Neural cell (in vitro differentiated cells): Measurements from ENCODE around the gene SCUBE2. TPM values are rescaled to one million over a fixed set of nuclear protein-coding genes. Genes with fewer than 3 reads are reported as not detected.

ENCODE experiments used
- H2AFZ ChIP-seq: fragments of 200-600, 300-800 bp; sonication (generic), shearing (Covaris generic); 2 replicates; pipeline ENCODE4 v1.6.0; 2014; ENCODE audit warnings: low read depth, mild to moderate bottlenecking, antibody characterized with exemption, low read length, moderate library complexity
- H3F3A ChIP-seq: fragments of 200-600 bp; shearing (Covaris generic); 2 replicates; pipeline ENCODE4 v1.6.1; 2016; ENCODE audit warnings: mild to moderate bottlenecking, moderate library complexity, mixed read lengths, antibody characterized with exemption, low read length; ENCODE audit not compliant: insufficient read depth, poor library complexity, severe bottlenecking
- H3K27ac ChIP-seq: fragments of 200-600, 300-800 bp; sonication (generic), shearing (Covaris generic); 2 replicates; pipeline ENCODE4 v1.5.1; 2014; ENCODE audit warnings: mild to moderate bottlenecking, low read length, moderate library complexity
- H3K27me3 ChIP-seq: fragments of 300-800, 200-600 bp; sonication (generic), shearing (Covaris generic); 2 replicates; pipeline ENCODE4 v1.6.0; 2014; ENCODE audit warnings: mild to moderate bottlenecking, low read depth, low read length, moderate library complexity; ENCODE audit not compliant: insufficient read depth
- H3K36me3 ChIP-seq: fragments of 300-800, 200-600 bp; sonication (generic), shearing (Covaris generic); 2 replicates; pipeline ENCODE4 v1.5.1; 2014; ENCODE audit warnings: mild to moderate bottlenecking, antibody characterized with exemption, low read length, moderate library complexity; ENCODE audit not compliant: insufficient read depth
- H3K4me2 ChIP-seq: fragments of 300-800, 200-600 bp; sonication (generic), shearing (Covaris generic); 2 replicates; pipeline ENCODE4 v1.6.0; 2014; ENCODE audit warnings: mild to moderate bottlenecking, low read length
- H3K4me3 ChIP-seq: fragments of 300-800, 200-600 bp; sonication (generic), shearing (Covaris generic); 2 replicates; pipeline ENCODE4 v1.5.1; 2014; ENCODE audit warnings: mild to moderate bottlenecking, low read length, moderate library complexity
- H3K79me2 ChIP-seq: fragments of 200-600 bp; shearing (Covaris generic); replicated peaks from 2 replicates; pipeline ENCODE4 v1.6.0; 2014; ENCODE audit warnings: mild to moderate bottlenecking, low read length, moderate library complexity; ENCODE audit not compliant: insufficient read depth
- H3K9ac ChIP-seq: fragments of 300-800, 200-600 bp; sonication (generic), shearing (Covaris generic); 2 replicates; pipeline ENCODE4 v1.6.1; 2016; ENCODE audit warnings: mild to moderate bottlenecking, low read length, mixed read lengths
- H3K9me2 ChIP-seq: fragments of 200-600 bp; shearing (Covaris generic); 2 replicates; pipeline ENCODE4 v1.6.1; 2016; ENCODE audit warnings: mild to moderate bottlenecking, low read length, mixed read lengths; ENCODE audit not compliant: insufficient read depth
- H3K9me3 ChIP-seq: fragments of 200-600, 300-800 bp; sonication (generic), shearing (Covaris generic); 2 replicates; pipeline ENCODE4 v1.6.1; 2016; ENCODE audit warnings: mild to moderate bottlenecking, mixed run types, low read length, moderate library complexity, mixed read lengths
- H4K20me1 ChIP-seq: fragments of 200-600 bp; shearing (Covaris generic); 2 replicates; pipeline ENCODE4 v1.6.1; 2016; ENCODE audit warnings: mild to moderate bottlenecking, mixed run types; ENCODE audit not compliant: insufficient read depth
- EP300 ChIP-seq: fragments of 450-650 bp; conservative IDR thresholded peaks from 2 replicates; pipeline ENCODE4 v1.6.1; 2014; ENCODE audit warnings: antibody characterized with exemption, mild to moderate bottlenecking, moderate library complexity; ENCODE audit not compliant: poor library complexity, severe bottlenecking
- EZH2 ChIP-seq: fragments of 200-600, 300-800 bp; shearing (Covaris generic), sonication (generic); IDR thresholded peaks from 2 replicates; pipeline ENCODE4 v1.6.1; 2014; ENCODE audit warnings: antibody characterized with exemption, low read length, borderline replicate concordance, mild to moderate bottlenecking; ENCODE audit not compliant: insufficient read depth, poor library complexity, severe bottlenecking
- MXI1 ChIP-seq: fragments of 450-650 bp; conservative IDR thresholded peaks from 2 replicates; pipeline ENCODE4 v1.6.1; 2014; ENCODE audit warnings: antibody characterized with exemption, mild to moderate bottlenecking; ENCODE audit not compliant: poor library complexity, severe bottlenecking
- POLR2AphosphoS5 ChIP-seq: IDR thresholded peaks from 2 replicates; pipeline ENCODE4 v1.6.1; 2012
- RAD21 ChIP-seq: fragments of 450-650 bp; conservative IDR thresholded peaks from 2 replicates; pipeline ENCODE4 v1.6.1; 2014; ENCODE audit warnings: antibody characterized with exemption, mild to moderate bottlenecking, moderate library complexity
- SMC3 ChIP-seq: fragments of 450-650 bp; conservative IDR thresholded peaks from 2 replicates; pipeline ENCODE4 v1.6.1; 2014; ENCODE audit warnings: antibody characterized with exemption, mild to moderate bottlenecking, moderate library complexity; ENCODE audit not compliant: poor library complexity
- TAF1 ChIP-seq: IDR thresholded peaks from 2 replicates; pipeline ENCODE4 v1.6.1; 2012; ENCODE audit warnings: low read depth
- polyA plus RNA-seq: library from polyadenylated mRNA; depleted of rRNA; stranded (reverse); fragments of >200 nt; gene quantifications from 2 replicates; pipeline ENCODE4 v1.2.3, GENCODE V29; 2014
- TF ChIP-seq, protein P1 (sequence below): fragments of 450-650 bp; IDR thresholded peaks from 2 replicates; pipeline ENCODE4 v1.5.1; 2014; ENCODE audit warnings: antibody characterized with exemption, mild to moderate bottlenecking, moderate library complexity; ENCODE audit not compliant: poor library complexity, severe bottlenecking
- TF ChIP-seq, protein P2 (sequence below): IDR thresholded peaks from 2 replicates; pipeline ENCODE4 v1.6.1; 2012; ENCODE audit warnings: borderline replicate concordance

The SCUBE2 gene
- polyA plus RNA-seq, 1 donor from 2014 or later, result 2.6 TPM

DNA sequence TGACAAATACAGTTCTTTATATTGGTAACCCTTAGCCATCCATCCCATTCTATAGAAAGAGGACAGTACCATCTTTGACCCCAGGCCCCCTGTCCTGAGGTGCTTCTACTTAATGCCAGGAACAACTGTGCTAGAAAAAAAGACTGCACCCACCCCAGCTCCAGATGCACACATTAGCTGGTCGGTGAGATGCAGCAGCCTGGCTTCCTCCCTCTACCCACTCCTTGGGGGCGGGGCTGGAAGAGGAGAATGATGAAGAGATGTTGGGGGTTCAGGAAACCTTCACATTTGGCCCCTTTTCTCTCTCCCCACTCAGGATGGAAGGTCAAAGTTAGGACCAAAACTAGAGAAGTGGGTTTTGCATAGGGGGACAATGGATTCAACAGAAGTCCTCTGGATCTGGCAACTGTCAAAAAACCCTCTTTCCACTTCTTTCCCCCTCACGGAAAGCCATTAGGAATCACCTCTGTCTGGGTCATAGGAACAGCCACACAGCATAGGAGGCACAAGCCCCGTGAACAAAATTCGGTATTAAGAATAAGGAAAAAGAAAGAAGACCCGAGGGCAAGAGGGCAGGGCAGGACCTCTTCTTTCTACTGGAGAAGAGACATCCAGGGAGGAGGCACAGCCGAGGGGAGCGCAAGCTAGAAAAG lies 88.4 kb downstream of the SCUBE2 start (continued):
- TF ChIP-seq EP300, result no peak

DNA sequence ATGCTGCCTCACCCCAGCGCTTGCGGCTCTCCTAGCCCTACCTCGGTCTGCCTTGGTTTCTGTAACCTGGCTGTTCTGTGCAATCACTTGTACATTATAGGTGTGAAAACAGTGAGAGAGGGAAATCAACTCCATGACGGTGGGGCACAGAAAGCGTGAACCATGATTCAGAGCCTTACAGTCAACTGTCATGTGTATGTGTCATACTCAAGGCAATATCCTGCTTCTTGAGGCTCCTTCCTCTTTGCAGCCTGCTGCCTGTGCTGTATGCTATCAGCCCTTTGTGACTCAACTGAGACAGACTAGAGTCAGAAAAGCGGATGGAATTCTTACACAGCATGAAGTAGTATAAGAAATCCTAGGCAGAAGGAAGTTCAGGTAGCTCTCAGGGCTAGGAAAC lies 89.7 kb downstream of the SCUBE2 start:
- Histone ChIP-seq H3K36me3 (no peaks in the 10 kb centered on the region), H3F3A (no peaks in the 10 kb centered on the region), H3K4me2 (no peak overlapping the region), H3K9ac (no peak overlapping the region), H3K27ac (no peak overlapping the region), H3K4me3 (no peak overlapping the region), H4K20me1 (no peaks in the 10 kb centered on the region), H3K9me2 (no peaks in the 10 kb centered on the region), H3K27me3 (peaks cover 60% of the 10 kb centered on the region), H3K9me3 (no peaks in the 10 kb centered on the region), H2AFZ (no peak overlapping the region), H3K79me2 (no peaks in the 10 kb centered on the region)
- TF ChIP-seq, protein P1, sequence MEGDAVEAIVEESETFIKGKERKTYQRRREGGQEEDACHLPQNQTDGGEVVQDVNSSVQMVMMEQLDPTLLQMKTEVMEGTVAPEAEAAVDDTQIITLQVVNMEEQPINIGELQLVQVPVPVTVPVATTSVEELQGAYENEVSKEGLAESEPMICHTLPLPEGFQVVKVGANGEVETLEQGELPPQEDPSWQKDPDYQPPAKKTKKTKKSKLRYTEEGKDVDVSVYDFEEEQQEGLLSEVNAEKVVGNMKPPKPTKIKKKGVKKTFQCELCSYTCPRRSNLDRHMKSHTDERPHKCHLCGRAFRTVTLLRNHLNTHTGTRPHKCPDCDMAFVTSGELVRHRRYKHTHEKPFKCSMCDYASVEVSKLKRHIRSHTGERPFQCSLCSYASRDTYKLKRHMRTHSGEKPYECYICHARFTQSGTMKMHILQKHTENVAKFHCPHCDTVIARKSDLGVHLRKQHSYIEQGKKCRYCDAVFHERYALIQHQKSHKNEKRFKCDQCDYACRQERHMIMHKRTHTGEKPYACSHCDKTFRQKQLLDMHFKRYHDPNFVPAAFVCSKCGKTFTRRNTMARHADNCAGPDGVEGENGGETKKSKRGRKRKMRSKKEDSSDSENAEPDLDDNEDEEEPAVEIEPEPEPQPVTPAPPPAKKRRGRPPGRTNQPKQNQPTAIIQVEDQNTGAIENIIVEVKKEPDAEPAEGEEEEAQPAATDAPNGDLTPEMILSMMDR, result no peak
- TF ChIP-seq MXI1 (no peak), EZH2 (no peak), TAF1 (no peak), EP300 (no peak)

DNA sequence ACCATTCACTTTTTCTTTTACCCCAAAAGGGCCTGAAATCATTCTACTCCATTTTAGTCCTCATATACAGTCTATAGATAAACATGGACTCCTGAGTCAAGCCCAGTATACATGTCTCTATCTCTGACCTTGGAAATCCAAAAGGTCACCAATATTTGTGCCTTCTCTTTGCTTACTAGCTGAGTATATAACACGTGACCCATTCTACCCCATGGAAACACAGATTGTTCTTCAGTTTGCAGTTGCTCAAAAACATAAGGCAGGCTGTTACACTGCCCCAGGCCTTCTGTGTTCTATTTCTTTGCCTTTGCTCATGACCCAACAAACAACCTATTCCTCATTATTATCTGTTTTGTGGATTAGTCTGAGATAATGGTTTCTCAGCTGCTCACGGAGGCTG lies 93.4 kb downstream of the SCUBE2 start:
- Histone ChIP-seq H3K27me3 (peaks cover 23% of the 10 kb centered on the region), H3K9ac (no peak overlapping the region), H2AFZ (no peak overlapping the region), H3K79me2 (no peaks in the 10 kb centered on the region), H3K4me3 (no peak overlapping the region), H3K36me3 (no peaks in the 10 kb centered on the region), H3K27ac (no peak overlapping the region), H3F3A (no peaks in the 10 kb centered on the region), H4K20me1 (no peaks in the 10 kb centered on the region), H3K9me2 (no peaks in the 10 kb centered on the region), H3K9me3 (no peaks in the 10 kb centered on the region), H3K4me2 (no peak overlapping the region)
- TF ChIP-seq, protein P1, result no peak
- TF ChIP-seq SMC3 (no peak), POLR2AphosphoS5 (no peak), RAD21 (no peak), EP300 (no peak), TAF1 (no peak), EZH2 (no peak), MXI1 (no peak)
- TF ChIP-seq, protein P2, sequence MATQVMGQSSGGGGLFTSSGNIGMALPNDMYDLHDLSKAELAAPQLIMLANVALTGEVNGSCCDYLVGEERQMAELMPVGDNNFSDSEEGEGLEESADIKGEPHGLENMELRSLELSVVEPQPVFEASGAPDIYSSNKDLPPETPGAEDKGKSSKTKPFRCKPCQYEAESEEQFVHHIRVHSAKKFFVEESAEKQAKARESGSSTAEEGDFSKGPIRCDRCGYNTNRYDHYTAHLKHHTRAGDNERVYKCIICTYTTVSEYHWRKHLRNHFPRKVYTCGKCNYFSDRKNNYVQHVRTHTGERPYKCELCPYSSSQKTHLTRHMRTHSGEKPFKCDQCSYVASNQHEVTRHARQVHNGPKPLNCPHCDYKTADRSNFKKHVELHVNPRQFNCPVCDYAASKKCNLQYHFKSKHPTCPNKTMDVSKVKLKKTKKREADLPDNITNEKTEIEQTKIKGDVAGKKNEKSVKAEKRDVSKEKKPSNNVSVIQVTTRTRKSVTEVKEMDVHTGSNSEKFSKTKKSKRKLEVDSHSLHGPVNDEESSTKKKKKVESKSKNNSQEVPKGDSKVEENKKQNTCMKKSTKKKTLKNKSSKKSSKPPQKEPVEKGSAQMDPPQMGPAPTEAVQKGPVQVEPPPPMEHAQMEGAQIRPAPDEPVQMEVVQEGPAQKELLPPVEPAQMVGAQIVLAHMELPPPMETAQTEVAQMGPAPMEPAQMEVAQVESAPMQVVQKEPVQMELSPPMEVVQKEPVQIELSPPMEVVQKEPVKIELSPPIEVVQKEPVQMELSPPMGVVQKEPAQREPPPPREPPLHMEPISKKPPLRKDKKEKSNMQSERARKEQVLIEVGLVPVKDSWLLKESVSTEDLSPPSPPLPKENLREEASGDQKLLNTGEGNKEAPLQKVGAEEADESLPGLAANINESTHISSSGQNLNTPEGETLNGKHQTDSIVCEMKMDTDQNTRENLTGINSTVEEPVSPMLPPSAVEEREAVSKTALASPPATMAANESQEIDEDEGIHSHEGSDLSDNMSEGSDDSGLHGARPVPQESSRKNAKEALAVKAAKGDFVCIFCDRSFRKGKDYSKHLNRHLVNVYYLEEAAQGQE, result no peak
